SK-N-SH treated with all-trans-retinoic acid at 6 μM for 48 hours (cell line): ENCODE results near the gene OR2D3.
"Not testable (repeated sequence)": the region's sequence is repeated elsewhere in the genome, so short reads cannot be mapped to it uniquely, and the experiment has no call there.

ENCODE experiments used
- ATAC-seq: fragments of 200-7000 bp; cut with Tn5 transposase; 3 replicates; pipeline ENCODE4 v1.9.1; 2020; ENCODE audit warnings: mild to moderate bottlenecking, moderate library complexity
- ARNTL ChIP-seq: fragments of 450-650 bp; formaldehyde crosslinking; IDR thresholded peaks from 2 replicates; pipeline ENCODE4 v1.5.0; 2020; ENCODE audit warnings: low read depth, mild to moderate bottlenecking, moderate library complexity, borderline replicate concordance
- BACH2 ChIP-seq: fragments of 250-450 bp; sonication (Bioruptor Pico); IDR thresholded peaks from 2 replicates; pipeline ENCODE4 v1.9.0; 2021; ENCODE audit warnings: mild to moderate bottlenecking, borderline replicate concordance
- CREB5 ChIP-seq: fragments of 250-450 bp; sonication (Bioruptor Pico); IDR thresholded peaks from 2 replicates; pipeline ENCODE4 v1.5.1; 2020; ENCODE audit warnings: low read depth, mild to moderate bottlenecking, moderate library complexity
- CSDC2 ChIP-seq: fragments of 250-450 bp; sonication (Bioruptor Pico); IDR thresholded peaks from 2 replicates; pipeline ENCODE4 v1.5.0; 2020; ENCODE audit warnings: mild to moderate bottlenecking, moderate library complexity
- CSRNP3 ChIP-seq: fragments of 250-450 bp; sonication (Bioruptor Pico); IDR thresholded peaks from 2 replicates; pipeline ENCODE4 v1.5.1; 2021; ENCODE audit warnings: mild to moderate bottlenecking, moderate library complexity
- ESRRG ChIP-seq: fragments of 250-450 bp; sonication (Bioruptor Pico); IDR thresholded peaks from 2 replicates; pipeline ENCODE4 v1.6.1; 2021; ENCODE audit warnings: mild to moderate bottlenecking
- GLIS3 ChIP-seq: fragments of 250-450 bp; sonication (Bioruptor Pico); IDR thresholded peaks from 2 replicates; pipeline ENCODE4 v1.5.0; 2020; ENCODE audit warnings: mild to moderate bottlenecking, moderate library complexity
- ISL1 ChIP-seq: fragments of 250-450 bp; sonication (Bioruptor Pico); IDR thresholded peaks from 2 replicates; pipeline ENCODE4 v2.1.2; 2022; ENCODE audit warnings: mild to moderate bottlenecking, moderate library complexity
- OSR1 ChIP-seq: fragments of 250-450 bp; sonication (Bioruptor Pico); IDR thresholded peaks from 2 replicates; pipeline ENCODE4 v1.8.0; 2022; ENCODE audit warnings: moderate library complexity, mild to moderate bottlenecking, inconsistent platforms
- POU6F1 ChIP-seq: fragments of 250-450 bp; sonication (Bioruptor Pico); IDR thresholded peaks from 2 replicates; pipeline ENCODE4 v1.8.0; 2021; ENCODE audit warnings: low read depth, mild to moderate bottlenecking, moderate library complexity, borderline replicate concordance
- PPARA ChIP-seq: fragments of 250-450 bp; sonication (Bioruptor Pico); IDR thresholded peaks from 2 replicates; pipeline ENCODE4 v1.5.0; 2020; ENCODE audit warnings: mild to moderate bottlenecking, borderline replicate concordance
- RARB ChIP-seq: fragments of 250-450 bp; sonication (Bioruptor Pico); IDR thresholded peaks from 2 replicates; pipeline ENCODE4 v1.8.0; 2021; ENCODE audit warnings: mild to moderate bottlenecking, moderate library complexity
- SNAI2 ChIP-seq: fragments of 250-450 bp; sonication (Bioruptor Pico); IDR thresholded peaks from 2 replicates; pipeline ENCODE4 v1.5.0; 2020; ENCODE audit warnings: mild to moderate bottlenecking, moderate library complexity
- TCF4 ChIP-seq: fragments of 250-450 bp; sonication (Bioruptor Pico); IDR thresholded peaks from 2 replicates; pipeline ENCODE4 v1.8.0; 2021; ENCODE audit warnings: mild to moderate bottlenecking, moderate library complexity, borderline replicate concordance
- TOX ChIP-seq: fragments of 250-450 bp; sonication (Bioruptor Pico); IDR thresholded peaks from 2 replicates; pipeline ENCODE4 v1.8.0; 2021; ENCODE audit warnings: mild to moderate bottlenecking, moderate library complexity, borderline replicate concordance
- TSHZ2 ChIP-seq: fragments of 250-450 bp; sonication (Bioruptor Pico); IDR thresholded peaks from 2 replicates; pipeline ENCODE4 v1.5.0; 2020; ENCODE audit warnings: mild to moderate bottlenecking, moderate library complexity
- ZC3H10 ChIP-seq: fragments of 250-450 bp; sonication (Bioruptor Pico); IDR thresholded peaks from 2 replicates; pipeline ENCODE4 v1.5.1; 2021; ENCODE audit warnings: mild to moderate bottlenecking, moderate library complexity
- ZFP3 ChIP-seq: fragments of 250-450 bp; sonication (Bioruptor Pico); IDR thresholded peaks from 2 replicates; pipeline ENCODE4 v1.5.0; 2020; ENCODE audit warnings: mild to moderate bottlenecking, moderate library complexity
- ZFP30 ChIP-seq: fragments of 450-650 bp; formaldehyde crosslinking; IDR thresholded peaks from 2 replicates; pipeline ENCODE4 v1.5.0; 2022; ENCODE audit warnings: mild to moderate bottlenecking, moderate library complexity
- ZNF565 ChIP-seq: fragments of 450-650 bp; formaldehyde crosslinking; conservative IDR thresholded peaks from 2 replicates; pipeline ENCODE4 v1.5.0; 2020; ENCODE audit warnings: low read depth, mild to moderate bottlenecking, moderate library complexity
- ZNF70 ChIP-seq: fragments of 450-650 bp; formaldehyde crosslinking; IDR thresholded peaks from 2 replicates; pipeline ENCODE4 v1.5.0; 2020; ENCODE audit warnings: mild to moderate bottlenecking, moderate library complexity
- ZNF8 ChIP-seq: fragments of 450-650 bp; formaldehyde crosslinking; IDR thresholded peaks from 2 replicates; pipeline ENCODE4 v1.5.0; 2020; ENCODE audit warnings: mild to moderate bottlenecking, moderate library complexity

The OR2D3 gene

GRCh38 chr11:6932145-6932544 lies 11.3 kb downstream of the OR2D3 start:
- no peak for ATAC-seq
- TF ChIP-seq BACH2 (CRISPR knock-in tag): no peak
- no peak for TF ChIP-seq ZFP3
- TF ChIP-seq ZNF8 (CRISPR knock-in tag): no peak
- TF ChIP-seq CSDC2 (CRISPR knock-in tag): no peak

GRCh38 chr11:6941970-6942369 lies 21.2 kb downstream of the OR2D3 start:
- no peak for ATAC-seq
- TF ChIP-seq TOX (CRISPR knock-in tag) (no peak), OSR1 (no peak), TSHZ2 (CRISPR knock-in tag) (no peak), RARB (CRISPR knock-in tag) (no peak), ZFP3 (no peak), CSDC2 (CRISPR knock-in tag) (no peak), SNAI2 (CRISPR knock-in tag) (no peak), GLIS3 (CRISPR knock-in tag) (no peak)

- TF ChIP-seq PPARA (CRISPR knock-in tag) (no peak), ZNF8 (CRISPR knock-in tag) (no peak), ZC3H10 (CRISPR knock-in tag) (no peak), OSR1 (no peak), RARB (CRISPR knock-in tag) (no peak), ZNF70 (CRISPR knock-in tag) (no peak), TSHZ2 (CRISPR knock-in tag) (no peak)
- ATAC-seq: no peak
These were observed 22.3 kb downstream of the OR2D3 start for GRCh38 chr11:6943131-6943530.

GRCh38 chr11:6954248-6954647 lies 33.4 kb downstream of the OR2D3 start:
- not testable (repeated sequence) for ATAC-seq

GRCh38 chr11:6962141-6962540 lies 41.3 kb downstream of the OR2D3 start:
- TF ChIP-seq ISL1 (CRISPR knock-in tag) (no peak), POU6F1 (no peak), PPARA (CRISPR knock-in tag) (no peak), TSHZ2 (CRISPR knock-in tag) (no peak), OSR1 (no peak), CSDC2 (CRISPR knock-in tag) (no peak), ZFP30 (CRISPR knock-in tag) (no peak), CSRNP3 (CRISPR knock-in tag) (no peak), CREB5 (CRISPR knock-in tag) (no peak), ZNF8 (CRISPR knock-in tag) (no peak), ARNTL (CRISPR knock-in tag) (no peak), ZNF565 (CRISPR knock-in tag) (no peak), TCF4 (CRISPR knock-in tag) (no peak), GLIS3 (CRISPR knock-in tag) (no peak), ESRRG (CRISPR knock-in tag) (no peak), RARB (CRISPR knock-in tag) (no peak), ZC3H10 (CRISPR knock-in tag) (no peak), BACH2 (CRISPR knock-in tag) (no peak)
- ATAC-seq: no peak
